HCT116 (cell line): ENCODE data around the gene ZBTB17. TPM values are rescaled to one million over a fixed set of nuclear protein-coding genes. Genes with fewer than 3 reads are reported as not detected.

Experiments
- ATAC-seq: fragments of 200-7000 bp; cut with Tn5 transposase; 2 replicates; pipeline ENCODE4 v1.9.1; 2020; ENCODE audit warnings: mild to moderate bottlenecking, moderate library complexity
- BruUV-seq: library from RNA; stranded (reverse); fragments of 400-500 nt; replicated peaks from 2 replicates; lab custom pipeline; 2021; lab: Mats Ljungman, UMichigan
- CTCF ChIA-PET: fragments of 300-600 bp; sonication (Branson Sonifier 250); formaldehyde crosslinking; loops from one replicate; lab custom pipeline; 2021; ENCODE audit warnings: antibody characterized with exemption; lab: Charles Lee
- POLR2A ChIA-PET: fragments of 300-600, 350-600 bp; sonication (Branson Sonifier 250); formaldehyde crosslinking; loops from one replicate; lab custom pipeline; 2021; ENCODE audit warnings: antibody characterized with exemption; lab: Charles Lee
- RAD21 ChIA-PET, 2 experiments: fragments of 300-600 bp; sonication (Branson Sonifier 250); formaldehyde crosslinking; loops; one replicate each; lab custom pipeline; 2023; ENCODE audit warnings: low total read pairs in 2 of 2; ENCODE audit not compliant: uncharacterized antibody in 2 of 2, unreplicated experiment in 2 of 2, low non-redundant PET in 1 of 2; lab: Charles Lee
- DNase-seq: peaks from one replicate; pipeline ENCODE4 v3.0.0-alpha.2; 2010; ENCODE audit warnings: low read depth, low spot score
- H2AFZ ChIP-seq: fragments of 200-600 bp; shearing (Covaris generic), sonication (generic); 2 replicates; pipeline ENCODE4 v1.6.1; 2017; ENCODE audit warnings: low read depth, mixed run types, mixed read lengths, antibody characterized with exemption, low read length; ENCODE audit not compliant: poor library complexity, severe bottlenecking
- H3K27ac ChIP-seq: 2 replicates; pipeline ENCODE4 v1.5.1; 2012; ENCODE audit warnings: low read depth, low read length
- H3K27me3 ChIP-seq: fragments of 200-600 bp; sonication (generic); 2 replicates; pipeline ENCODE4 v1.6.1; 2016; ENCODE audit warnings: mixed run types, low read length, mixed read lengths; ENCODE audit not compliant: insufficient read depth
- H3K36me3 ChIP-seq, 2 experiments: fragments of 200-500 bp in 1 of 2; fragments of 200-600 bp in 1 of 2; sonication (Bioruptor generic) in 1 of 2; sonication (generic) in 1 of 2; 2 replicates each; pipeline versions ENCODE4 v1.5.1 to v1.6.1; 2014 to 2016; ENCODE audit warnings: low read length in 2 of 2, inconsistent platforms in 1 of 2, mixed read lengths in 1 of 2, mixed run types in 1 of 2; ENCODE audit not compliant: insufficient read depth in 2 of 2, control insufficient read depth in 1 of 2
- H3K4me1 ChIP-seq, 2 experiments: fragments of 200-600 bp in 1 of 2; sonication (generic) in 1 of 2; 2 replicates each; pipeline versions ENCODE4 v1.5.1 to v1.6.1; 2012 to 2017; ENCODE audit warnings: low read length in 2 of 2, inconsistent platforms in 1 of 2, mild to moderate bottlenecking in 1 of 2, mixed read lengths in 1 of 2, mixed run types in 1 of 2, moderate library complexity in 1 of 2; ENCODE audit not compliant: insufficient read depth in 2 of 2, control insufficient read depth in 1 of 2
- H3K4me2 ChIP-seq: fragments of 200-600 bp; sonication (generic); 2 replicates; pipeline ENCODE4 v1.6.1; 2017; ENCODE audit warnings: mixed run types, low read length, mixed read lengths
- H3K4me3 ChIP-seq, 2 experiments: fragments of 200-600 bp in 1 of 2; sonication (generic) in 1 of 2; replicated peaks in 1 of 2; 2 replicates each; pipeline ENCODE4 v1.5.1; 2011 to 2016; ENCODE audit warnings: low read length in 2 of 2, control low read depth in 1 of 2, low read depth in 1 of 2, mild to moderate bottlenecking in 1 of 2, mixed read lengths in 1 of 2, mixed run types in 1 of 2
- H3K79me2 ChIP-seq: fragments of 200-600 bp; sonication (generic); 2 replicates; pipeline ENCODE4 v1.6.1; 2017; ENCODE audit warnings: mild to moderate bottlenecking, mixed run types, low read length, moderate library complexity, mixed read lengths; ENCODE audit not compliant: insufficient read depth
- H3K9ac ChIP-seq: fragments of 200-600 bp; sonication (generic); 2 replicates; pipeline ENCODE4 v1.6.1; 2016; ENCODE audit warnings: low read length, mixed read lengths
- H3K9me2 ChIP-seq: fragments of 200-600 bp; sonication (generic), shearing (Covaris generic); 2 replicates; pipeline ENCODE4 v1.6.1; 2017; ENCODE audit warnings: mixed run types, mild to moderate bottlenecking, moderate library complexity; ENCODE audit not compliant: insufficient read depth
- H3K9me3 ChIP-seq, 2 experiments: fragments of 200-500 bp in 1 of 2; fragments of 200-600 bp in 1 of 2; sonication (Bioruptor generic) in 1 of 2; sonication (generic) in 1 of 2; 2 replicates each; pipeline ENCODE4 v1.6.1; 2014 to 2017; ENCODE audit warnings: low read length in 2 of 2, mixed read lengths in 2 of 2, inconsistent platforms in 1 of 2, low read depth in 1 of 2, mild to moderate bottlenecking in 1 of 2, mixed run types in 1 of 2, moderate library complexity in 1 of 2; ENCODE audit not compliant: control insufficient read depth in 1 of 2, insufficient read depth in 1 of 2
- H4K20me1 ChIP-seq: fragments of 200-600 bp; sonication (generic), shearing (Covaris generic); 2 replicates; pipeline ENCODE4 v1.6.1; 2017; ENCODE audit warnings: mixed run types, mild to moderate bottlenecking, moderate library complexity; ENCODE audit not compliant: insufficient read depth
- CBX3 ChIP-seq: IDR thresholded peaks from 2 replicates; pipeline ENCODE4 v1.6.1; 2012; ENCODE audit warnings: low read depth
- EZH2 ChIP-seq: fragments of 200-600 bp; sonication (generic); IDR thresholded peaks from 2 replicates; pipeline ENCODE4 v1.6.1; 2017; ENCODE audit warnings: antibody characterized with exemption, mixed run types
- EZH2phosphoT487 ChIP-seq: fragments of 200-600 bp; IDR thresholded peaks from 2 replicates; pipeline ENCODE4 v1.6.1; 2018; ENCODE audit warnings: antibody characterized with exemption, borderline replicate concordance
- FOSL1 ChIP-seq: IDR thresholded peaks from 2 replicates; pipeline ENCODE4 v1.6.1; 2012; ENCODE audit warnings: low read depth
- JUND ChIP-seq: IDR thresholded peaks from 2 replicates; pipeline ENCODE4 v1.6.1; 2012
- POLR2A ChIP-seq: IDR thresholded peaks from 2 replicates; pipeline ENCODE4 v1.7.0; 2011; ENCODE audit warnings: borderline replicate concordance; ENCODE audit not compliant: insufficient read depth, insufficient read length; ENCODE audit errors: extremely low read depth
- POLR2AphosphoS5 ChIP-seq: IDR thresholded peaks from 2 replicates; pipeline ENCODE4 v1.6.1; 2011; ENCODE audit warnings: mild to moderate bottlenecking, low read depth, low read length, moderate library complexity
- SIN3A ChIP-seq: IDR thresholded peaks from 2 replicates; pipeline ENCODE4 v1.6.1; 2012; ENCODE audit warnings: low read depth
- SP1 ChIP-seq: IDR thresholded peaks from 2 replicates; pipeline ENCODE4 v1.6.1; 2012; ENCODE audit warnings: low read depth
- SRF ChIP-seq: IDR thresholded peaks from 2 replicates; pipeline ENCODE4 v1.6.1; 2012; ENCODE audit warnings: low read depth
- TCF7L2 ChIP-seq: IDR thresholded peaks from 2 replicates; pipeline ENCODE4 v1.7.0; 2011; ENCODE audit warnings: borderline replicate concordance, inconsistent platforms; ENCODE audit not compliant: insufficient read depth, insufficient read length; ENCODE audit errors: extremely low read depth
- YY1 ChIP-seq: IDR thresholded peaks from 2 replicates; pipeline ENCODE4 v1.6.1; 2011; ENCODE audit warnings: low read length, low read depth, moderate library complexity, mild to moderate bottlenecking; ENCODE audit not compliant: insufficient replicate concordance; ENCODE audit errors: extremely low read depth
- ZBTB33 ChIP-seq: IDR thresholded peaks from 2 replicates; pipeline ENCODE4 v1.6.1; 2011; ENCODE audit warnings: mild to moderate bottlenecking, low read length, moderate library complexity; ENCODE audit not compliant: insufficient replicate concordance; ENCODE audit errors: extremely low read depth
- ZFX ChIP-seq: fragments of 450-650 bp; IDR thresholded peaks from 2 replicates; pipeline ENCODE4 v1.6.1; 2017
- ZNF274 ChIP-seq: fragments of 200-500 bp; sonication (Bioruptor generic); IDR thresholded peaks from 2 replicates; pipeline ENCODE4 v1.6.1; 2014; ENCODE audit warnings: mild to moderate bottlenecking, low read depth, low read length, inconsistent platforms
- intact Hi-C: fragments of 100-400 bp; cut with micrococcal nuclease; formaldehyde crosslinking; loops from 2 replicates; pipeline ENCODE4 v1.10.0; 2022
- total RNA-seq: library from RNA; stranded (reverse); gene quantifications from one replicate; pipeline ENCODE4 v1.2.1, GENCODE V29; 2021; ENCODE audit not compliant: unreplicated experiment
- TF ChIP-seq, protein P1 (sequence below): IDR thresholded peaks from 2 replicates; pipeline ENCODE4 v1.6.1; 2012
- TF ChIP-seq, protein P2 (sequence below), 3 experiments: fragments of 200-600 bp in 1 of 3; sonication (generic) in 1 of 3; IDR thresholded peaks in 2 of 3; conservative IDR thresholded peaks in 1 of 3; 2 replicates each; pipeline ENCODE4 v1.5.1; 2012 to 2017; ENCODE audit warnings: low read depth in 2 of 3, low read length in 2 of 3, antibody characterized with exemption in 1 of 3, borderline replicate concordance in 1 of 3, control low read depth in 1 of 3, mild to moderate bottlenecking in 1 of 3, mixed read lengths in 1 of 3, mixed run types in 1 of 3, moderate library complexity in 1 of 3; ENCODE audit not compliant: insufficient read depth in 1 of 3
- TF ChIP-seq, protein P3 (sequence below): IDR thresholded peaks from 2 replicates; pipeline ENCODE4 v1.6.1; 2012

The ZBTB17 gene
- total RNA-seq, 1 experiment from 2014 or later: 31.6 TPM

DNA sequence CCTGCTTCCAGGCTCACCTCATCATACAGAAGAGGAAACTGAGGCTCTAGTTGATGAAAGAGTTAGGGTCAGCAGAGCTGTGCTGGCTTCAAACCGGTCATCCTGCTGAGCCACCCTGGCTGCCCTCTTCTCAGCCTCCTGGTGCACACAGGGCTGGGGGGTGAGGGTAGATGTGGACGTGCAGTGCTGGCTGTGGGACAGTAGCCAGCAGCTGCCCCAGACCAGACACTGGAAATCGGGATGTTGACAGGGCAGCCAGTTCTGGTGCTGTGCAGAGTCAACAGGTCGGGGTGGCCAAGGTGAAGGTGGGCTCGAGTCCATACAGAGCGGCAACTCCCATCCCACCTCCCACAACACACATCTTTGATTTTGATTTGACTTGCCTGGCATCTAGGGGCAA is 44.4 kb upstream of the ZBTB17 start:
- POLR2A ChIA-PET: no interaction called here
- RAD21 ChIA-PET: no interaction called here
- TF ChIP-seq, protein P1, sequence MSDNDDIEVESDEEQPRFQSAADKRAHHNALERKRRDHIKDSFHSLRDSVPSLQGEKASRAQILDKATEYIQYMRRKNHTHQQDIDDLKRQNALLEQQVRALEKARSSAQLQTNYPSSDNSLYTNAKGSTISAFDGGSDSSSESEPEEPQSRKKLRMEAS: no peak
- TF ChIP-seq JUND (no peak), EZH2phosphoT487 (no peak), POLR2AphosphoS5 (no peak), EZH2 (no peak), SIN3A (no peak), POLR2A (no peak), ZFX (no peak), ZBTB33 (no peak), TCF7L2 (no peak), FOSL1 (no peak), ZNF274 (no peak), SP1 (no peak), YY1 (no peak), SRF (no peak), CBX3 (no peak)
- TF ChIP-seq, protein P2, sequence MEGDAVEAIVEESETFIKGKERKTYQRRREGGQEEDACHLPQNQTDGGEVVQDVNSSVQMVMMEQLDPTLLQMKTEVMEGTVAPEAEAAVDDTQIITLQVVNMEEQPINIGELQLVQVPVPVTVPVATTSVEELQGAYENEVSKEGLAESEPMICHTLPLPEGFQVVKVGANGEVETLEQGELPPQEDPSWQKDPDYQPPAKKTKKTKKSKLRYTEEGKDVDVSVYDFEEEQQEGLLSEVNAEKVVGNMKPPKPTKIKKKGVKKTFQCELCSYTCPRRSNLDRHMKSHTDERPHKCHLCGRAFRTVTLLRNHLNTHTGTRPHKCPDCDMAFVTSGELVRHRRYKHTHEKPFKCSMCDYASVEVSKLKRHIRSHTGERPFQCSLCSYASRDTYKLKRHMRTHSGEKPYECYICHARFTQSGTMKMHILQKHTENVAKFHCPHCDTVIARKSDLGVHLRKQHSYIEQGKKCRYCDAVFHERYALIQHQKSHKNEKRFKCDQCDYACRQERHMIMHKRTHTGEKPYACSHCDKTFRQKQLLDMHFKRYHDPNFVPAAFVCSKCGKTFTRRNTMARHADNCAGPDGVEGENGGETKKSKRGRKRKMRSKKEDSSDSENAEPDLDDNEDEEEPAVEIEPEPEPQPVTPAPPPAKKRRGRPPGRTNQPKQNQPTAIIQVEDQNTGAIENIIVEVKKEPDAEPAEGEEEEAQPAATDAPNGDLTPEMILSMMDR (IDR thresholded peaks at IDR 0.05 in 2 of 3, conservative IDR thresholded peaks at IDR 0.05 in 1 of 3; ENCODE audit: borderline replicate concordance in 1 of 3, insufficient read depth in 1 of 3, low read depth in 2 of 3, low read length in 2 of 3): no peak
- TF ChIP-seq, protein P3, sequence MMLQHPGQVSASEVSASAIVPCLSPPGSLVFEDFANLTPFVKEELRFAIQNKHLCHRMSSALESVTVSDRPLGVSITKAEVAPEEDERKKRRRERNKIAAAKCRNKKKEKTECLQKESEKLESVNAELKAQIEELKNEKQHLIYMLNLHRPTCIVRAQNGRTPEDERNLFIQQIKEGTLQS: no peak
- ATAC-seq: no peak
- intact Hi-C loops: no loop called here
- H3K9me2 ChIP-seq: no peaks in the 10 kb centered on the region
- H3K27ac ChIP-seq: no peak overlapping the region
- no peaks in the 10 kb centered on the region for H3K36me3 ChIP-seq
- no TSS peak for BruUV-seq
- no peak for DNase-seq
- H3K9ac ChIP-seq: no peak overlapping the region
- no peak overlapping the region for H2AFZ ChIP-seq
- no peaks in the 10 kb centered on the region for H3K9me3 ChIP-seq
- no peaks in the 10 kb centered on the region for H3K27me3 ChIP-seq
- H3K79me2 ChIP-seq: no peaks in the 10 kb centered on the region
- H4K20me1 ChIP-seq: no peaks in the 10 kb centered on the region
- peaks cover 0 to 8% of the 10 kb centered on the region in 2 experiments; a peak in 2 of 4 replicates for H3K4me1 ChIP-seq
- CTCF ChIA-PET: interaction anchor here (0.6 kb wide), 1 partner anchor 36 kb away, joined by 5 read pairs; no protein-coding TSS in a partner anchor
- H3K4me2 ChIP-seq: no peak overlapping the region
- H3K4me3 ChIP-seq: no peak overlapping the region
